BLaER1 (cell line): ENCODE data around the gene CLDN18.

Experiments
- H3K27ac ChIP-seq: shearing (Covaris generic); formaldehyde crosslinking; 2 replicates; pipeline ENCODE4 v1.8.1; 2022
- H3K27me3 ChIP-seq: shearing (Covaris generic); formaldehyde crosslinking; 2 replicates; pipeline ENCODE4 v1.8.1; 2022
- H3K36me3 ChIP-seq: shearing (Covaris generic); formaldehyde crosslinking; 2 replicates; pipeline ENCODE4 v1.8.1; 2022
- H3K4me1 ChIP-seq: shearing (Covaris generic); formaldehyde crosslinking; 2 replicates; pipeline ENCODE4 v1.8.1; 2022
- H3K4me2 ChIP-seq: shearing (Covaris generic); formaldehyde crosslinking; 2 replicates; pipeline ENCODE4 v1.8.1; 2022
- H3K4me3 ChIP-seq: shearing (Covaris generic); formaldehyde crosslinking; 2 replicates; pipeline ENCODE4 v1.8.1; 2022
- H3K9ac ChIP-seq: shearing (Covaris generic); formaldehyde crosslinking; 2 replicates; pipeline ENCODE4 v1.8.1; 2022
- H3K9me3 ChIP-seq: shearing (Covaris generic); formaldehyde crosslinking; 2 replicates; pipeline ENCODE4 v1.8.1; 2022
- H4K20me1 ChIP-seq: shearing (Covaris generic); formaldehyde crosslinking; 2 replicates; pipeline ENCODE4 v1.8.1; 2022
- Cebpa-rat ChIP-seq: shearing (Covaris generic); IDR thresholded peaks from 2 replicates; pipeline ENCODE4 v1.8.1; 2022

CLDN18 gene

GRCh38 chr3:138023754-138024153 lies 13.8 kb downstream of the CLDN18 start:
- Histone ChIP-seq H3K4me2 (no peak overlapping the region), H3K36me3 (no peaks in the 10 kb centered on the region), H3K4me3 (no peak overlapping the region), H4K20me1 (no peaks in the 10 kb centered on the region), H3K9me3 (no peaks in the 10 kb centered on the region), H3K9ac (no peak overlapping the region), H3K4me1 (no peaks in the 10 kb centered on the region), H3K27me3 (no peaks in the 10 kb centered on the region), H3K27ac (no peak overlapping the region)
- no peak for TF ChIP-seq Cebpa-rat

GRCh38 chr3:138025553-138025952 lies 15.6 kb downstream of the CLDN18 start:
- H3K27me3 ChIP-seq: no peaks in the 10 kb centered on the region
- TF ChIP-seq Cebpa-rat: no peak
- H3K9me3 ChIP-seq: no peaks in the 10 kb centered on the region
- H3K9ac ChIP-seq: no peak overlapping the region
- H3K4me1 ChIP-seq: no peaks in the 10 kb centered on the region
- H3K36me3 ChIP-seq: no peaks in the 10 kb centered on the region
- no peak overlapping the region for H3K27ac ChIP-seq
- no peak overlapping the region for H3K4me2 ChIP-seq
- no peak overlapping the region for H3K4me3 ChIP-seq
- H4K20me1 ChIP-seq: no peaks in the 10 kb centered on the region

GRCh38 chr3:138027821-138028220 lies 17.9 kb downstream of the CLDN18 start:
- no peaks in the 10 kb centered on the region for H3K36me3 ChIP-seq
- no peak for TF ChIP-seq Cebpa-rat
- no peak overlapping the region for H3K4me2 ChIP-seq
- H3K27ac ChIP-seq: no peak overlapping the region
- H3K9me3 ChIP-seq: no peaks in the 10 kb centered on the region
- no peak overlapping the region for H3K9ac ChIP-seq
- no peaks in the 10 kb centered on the region for H3K4me1 ChIP-seq
- no peaks in the 10 kb centered on the region for H4K20me1 ChIP-seq
- no peak overlapping the region for H3K4me3 ChIP-seq
- H3K27me3 ChIP-seq: no peaks in the 10 kb centered on the region

DNA sequence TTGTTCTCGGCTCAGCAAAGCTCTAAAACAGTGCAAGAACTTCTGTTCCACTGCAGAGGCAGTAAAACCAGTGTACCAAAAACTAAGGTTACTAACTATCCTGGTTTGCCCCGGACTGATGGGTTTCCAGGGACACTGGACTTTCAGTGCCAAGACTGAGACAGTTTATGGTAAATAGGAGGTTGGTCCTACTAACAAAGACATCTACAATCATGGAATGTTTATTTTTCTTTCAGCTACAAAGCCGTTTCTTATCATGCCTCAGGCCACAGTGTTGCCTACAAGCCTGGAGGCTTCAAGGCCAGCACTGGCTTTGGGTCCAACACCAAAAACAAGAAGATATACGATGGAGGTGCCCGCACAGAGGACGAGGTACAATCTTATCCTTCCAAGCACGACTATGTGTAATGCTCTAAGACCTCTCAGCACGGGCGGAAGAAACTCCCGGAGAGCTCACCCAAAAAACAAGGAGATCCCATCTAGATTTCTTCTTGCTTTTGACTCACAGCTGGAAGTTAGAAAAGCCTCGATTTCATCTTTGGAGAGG lies 20.8 kb downstream of the CLDN18 start:
- H3K27ac ChIP-seq: no peak overlapping the region
- H3K4me2 ChIP-seq: no peak overlapping the region
- no peak for TF ChIP-seq Cebpa-rat

DNA sequence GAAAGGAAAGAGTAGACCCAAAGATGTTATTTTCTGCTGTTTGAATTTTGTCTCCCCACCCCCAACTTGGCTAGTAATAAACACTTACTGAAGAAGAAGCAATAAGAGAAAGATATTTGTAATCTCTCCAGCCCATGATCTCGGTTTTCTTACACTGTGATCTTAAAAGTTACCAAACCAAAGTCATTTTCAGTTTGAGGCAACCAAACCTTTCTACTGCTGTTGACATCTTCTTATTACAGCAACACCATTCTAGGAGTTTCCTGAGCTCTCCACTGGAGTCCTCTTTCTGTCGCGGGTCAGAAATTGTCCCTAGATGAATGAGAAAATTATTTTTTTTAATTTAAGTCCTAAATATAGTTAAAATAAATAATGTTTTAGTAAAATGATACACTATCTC lies 21.6 kb downstream of the CLDN18 start:
- no peaks in the 10 kb centered on the region for H4K20me1 ChIP-seq
- H3K9ac ChIP-seq: no peak overlapping the region
- H3K27ac ChIP-seq: no peak overlapping the region
- no peak overlapping the region for H3K4me2 ChIP-seq
- H3K4me3 ChIP-seq: no peak overlapping the region
- H3K9me3 ChIP-seq: no peaks in the 10 kb centered on the region
- TF ChIP-seq Cebpa-rat: no peak
- H3K27me3 ChIP-seq: no peaks in the 10 kb centered on the region
- 0 out of 2 replicates have a peak, but pooled peaks cover 1% of the 10 kb centered on the region for H3K4me1 ChIP-seq
- H3K36me3 ChIP-seq: no peaks in the 10 kb centered on the region

More for the DNA sequence above, 20.8 kb downstream of the CLDN18 start:
- Histone ChIP-seq H3K4me1 (no peaks in the 10 kb centered on the region), H4K20me1 (no peaks in the 10 kb centered on the region), H3K9ac (no peak overlapping the region), H3K4me3 (no peak overlapping the region), H3K9me3 (no peaks in the 10 kb centered on the region), H3K27me3 (no peaks in the 10 kb centered on the region), H3K36me3 (no peaks in the 10 kb centered on the region)

- no peaks in the 10 kb centered on the region for H3K36me3 ChIP-seq
- no peak overlapping the region for H3K9ac ChIP-seq
- no peaks in the 10 kb centered on the region for H4K20me1 ChIP-seq
- H3K4me1 ChIP-seq: 0 out of 2 replicates have a peak, but pooled peaks cover 5% of the 10 kb centered on the region
- TF ChIP-seq Cebpa-rat: no peak
- no peak overlapping the region for H3K4me3 ChIP-seq
- no peaks in the 10 kb centered on the region for H3K9me3 ChIP-seq
- H3K27ac ChIP-seq: no peak overlapping the region
- no peaks in the 10 kb centered on the region for H3K27me3 ChIP-seq
- no peak overlapping the region for H3K4me2 ChIP-seq
These were observed 22.6 kb downstream of the CLDN18 start for GRCh38 chr3:138032567-138032966.

GRCh38 chr3:138033202-138033691 lies 23.3 kb downstream of the CLDN18 start:
- Histone ChIP-seq H3K9ac (no peak overlapping the region), H3K4me3 (no peak overlapping the region), H3K9me3 (no peaks in the 10 kb centered on the region), H3K36me3 (no peaks in the 10 kb centered on the region), H3K27ac (no peak overlapping the region), H4K20me1 (no peaks in the 10 kb centered on the region), H3K4me2 (no peak overlapping the region), H3K4me1 (0 out of 2 replicates have a peak, but pooled peaks cover 5% of the 10 kb centered on the region), H3K27me3 (no peaks in the 10 kb centered on the region)
- TF ChIP-seq Cebpa-rat: no peak

DNA sequence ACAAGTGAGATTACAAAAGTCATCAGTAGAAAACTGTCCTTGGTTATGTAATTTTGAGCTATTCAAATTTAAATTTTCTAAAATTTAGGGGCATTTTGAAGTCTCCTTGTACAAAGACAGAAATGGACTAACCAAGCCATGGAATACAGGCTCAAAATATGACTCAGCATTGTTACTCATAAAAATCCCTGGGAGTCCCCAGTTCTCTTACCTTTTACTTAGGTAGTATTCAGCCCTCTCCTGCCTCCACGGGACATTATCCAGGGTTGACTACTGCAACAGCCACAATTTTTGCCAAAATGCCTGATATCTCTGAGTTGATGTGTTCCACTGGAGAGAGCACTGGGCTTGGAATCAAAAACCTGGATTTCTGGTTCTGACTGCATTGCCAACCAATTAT lies 25.0 kb downstream of the CLDN18 start:
- Histone ChIP-seq H3K9me3 (no peaks in the 10 kb centered on the region), H3K4me1 (0 out of 2 replicates have a peak, but pooled peaks cover 5% of the 10 kb centered on the region), H3K27ac (no peak overlapping the region), H3K9ac (no peak overlapping the region), H3K27me3 (no peaks in the 10 kb centered on the region), H4K20me1 (no peaks in the 10 kb centered on the region), H3K4me3 (no peak overlapping the region), H3K36me3 (no peaks in the 10 kb centered on the region), H3K4me2 (no peak overlapping the region)
- TF ChIP-seq Cebpa-rat: no peak

- TF ChIP-seq Cebpa-rat: no peak
- no peaks in the 10 kb centered on the region for H4K20me1 ChIP-seq
- H3K9me3 ChIP-seq: no peaks in the 10 kb centered on the region
- 0 out of 2 replicates have a peak, but pooled peaks cover 5% of the 10 kb centered on the region for H3K4me1 ChIP-seq
- H3K27ac ChIP-seq: no peak overlapping the region
- H3K9ac ChIP-seq: no peak overlapping the region
- no peak overlapping the region for H3K4me2 ChIP-seq
- H3K4me3 ChIP-seq: no peak overlapping the region
- H3K36me3 ChIP-seq: no peaks in the 10 kb centered on the region
- no peaks in the 10 kb centered on the region for H3K27me3 ChIP-seq
These were observed 26.6 kb downstream of the CLDN18 start for GRCh38 chr3:138036572-138036971.

DNA sequence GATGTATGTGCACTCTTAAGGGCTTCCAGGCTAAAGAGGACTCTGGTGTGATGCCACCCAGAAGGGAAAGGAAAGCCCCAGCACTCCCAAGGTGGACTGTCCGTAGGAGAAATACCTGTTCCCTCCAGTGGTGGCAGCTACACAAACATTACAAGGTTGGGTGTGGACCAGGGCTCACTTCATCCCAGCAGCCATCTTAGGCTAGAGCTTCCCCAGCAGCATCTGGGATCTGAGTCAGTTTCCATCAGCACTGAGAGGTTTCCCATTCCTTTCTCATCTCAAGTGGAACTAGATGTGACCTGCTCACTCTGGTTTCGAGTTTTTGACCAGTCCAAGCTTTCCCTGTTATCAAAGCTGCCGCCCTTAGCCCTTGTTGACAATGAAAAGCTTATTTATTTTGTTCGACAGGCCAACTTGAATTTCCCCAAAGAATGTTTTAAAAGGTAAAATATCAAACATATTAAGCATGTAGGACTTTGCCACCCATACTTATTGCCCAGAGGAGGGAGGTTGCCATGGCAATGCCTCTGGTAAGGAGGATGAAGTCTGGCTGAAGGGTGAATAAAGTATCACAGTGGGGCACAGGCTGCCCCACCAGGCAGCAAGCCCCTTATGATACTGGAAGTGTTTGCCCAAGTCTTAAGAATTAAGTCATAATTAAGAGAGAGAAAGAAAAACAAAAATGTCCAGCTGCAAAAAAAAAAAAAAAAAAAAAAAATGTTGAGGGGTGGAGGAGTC lies 28.9 kb downstream of the CLDN18 start:
- Histone ChIP-seq H3K27me3 (no peaks in the 10 kb centered on the region), H3K9me3 (no peaks in the 10 kb centered on the region), H3K9ac (no peak overlapping the region), H3K27ac (no peak overlapping the region), H3K4me2 (no peak overlapping the region), H3K36me3 (no peaks in the 10 kb centered on the region), H3K4me1 (0 out of 2 replicates have a peak, but pooled peaks cover 5% of the 10 kb centered on the region), H3K4me3 (no peak overlapping the region), H4K20me1 (no peaks in the 10 kb centered on the region)
- no peak for TF ChIP-seq Cebpa-rat
